Loucy (cell line): Measurements from ENCODE around the gene TMED3.

ENCODE experiments used
- CTCF ChIP-seq: fragments of 200-600 bp; sonication (generic); conservative IDR thresholded peaks from 2 replicates; pipeline ENCODE4 v1.5.1; 2014; ENCODE audit warnings: mild to moderate bottlenecking, antibody characterized with exemption, low read length
- EZH2phosphoT487 ChIP-seq: fragments of 200-600 bp; IDR thresholded peaks from 2 replicates; pipeline ENCODE4 v1.6.1; 2018; ENCODE audit warnings: antibody characterized with exemption, mild to moderate bottlenecking, moderate library complexity, borderline replicate concordance

DNA sequence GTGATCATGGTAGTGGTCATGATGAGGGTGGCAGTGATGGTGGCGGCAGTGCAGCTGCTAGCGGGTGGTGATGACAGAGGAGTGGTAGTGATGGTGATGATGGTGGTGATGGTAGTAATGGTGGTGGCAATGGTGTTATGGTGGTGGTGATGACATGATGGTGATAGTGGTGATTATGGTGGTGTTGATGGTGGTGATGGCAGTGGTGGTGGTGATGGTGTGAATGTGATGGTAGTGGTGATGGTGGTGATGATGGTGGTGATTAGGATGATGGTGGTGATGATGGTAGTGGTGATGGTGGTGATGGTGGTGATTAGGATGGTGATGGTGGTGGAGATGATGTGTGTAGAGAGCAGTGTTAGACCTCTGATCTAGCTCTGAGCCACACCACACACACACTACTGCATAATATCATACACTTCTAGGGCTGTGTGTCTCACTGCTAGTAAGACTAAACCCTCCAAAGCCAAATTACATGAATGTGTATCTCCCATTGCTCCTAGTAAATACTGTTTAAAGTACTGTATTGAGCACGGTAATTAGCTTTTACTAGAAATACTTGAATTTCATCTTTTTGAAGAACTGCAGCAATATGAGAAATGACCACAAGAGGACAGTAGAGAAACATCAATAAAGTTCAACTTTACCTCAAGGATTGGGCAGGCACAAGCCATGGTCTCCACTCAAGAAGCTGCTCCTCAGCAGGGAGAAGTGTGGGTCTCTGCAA, 28.8 kb downstream of the TMED3 start:
- TF ChIP-seq CTCF (peak; percentile 97), EZH2phosphoT487 (no peak)
